OCI-LY3 (cell line): ENCODE measurements around the gene CD151.

Source experiments
- H2AFZ ChIP-seq: fragments of 200-600, 300-600 bp; shearing (Covaris generic); 2 replicates; pipeline ENCODE4 v1.6.0; 2014; ENCODE audit warnings: antibody characterized with exemption, low read depth, low read length
- H3K27ac ChIP-seq: fragments of 200-600, 300-600 bp; sonication (generic); 2 replicates; pipeline ENCODE4 v1.5.1; 2014; ENCODE audit warnings: mild to moderate bottlenecking, low read length, moderate library complexity, mixed read lengths
- H3K27me3 ChIP-seq: fragments of 200-600, 300-600 bp; sonication (generic); 2 replicates; pipeline ENCODE4 v1.6.1; 2014; ENCODE audit warnings: low read depth, low read length, mixed read lengths
- H3K36me3 ChIP-seq: fragments of 200-600, 300-600 bp; sonication (generic); replicated peaks from 2 replicates; pipeline ENCODE3; 2014; ENCODE audit warnings: low read depth, low read length, mixed read lengths
- H3K4me1 ChIP-seq: fragments of 300-600, 200-600 bp; sonication (generic); 2 replicates; pipeline ENCODE4 v1.6.1; 2014; ENCODE audit warnings: low read length, mixed read lengths
- H3K4me2 ChIP-seq: fragments of 200-600, 300-600 bp; sonication (generic); 2 replicates; pipeline ENCODE4 v1.6.1; 2014; ENCODE audit warnings: low read length, mixed read lengths
- H3K4me3 ChIP-seq: fragments of 300-600, 200-600 bp; sonication (generic); 2 replicates; pipeline ENCODE4 v1.5.1; 2014; ENCODE audit warnings: antibody characterized with exemption, mild to moderate bottlenecking, low read length, moderate library complexity
- H3K79me2 ChIP-seq: fragments of 300-600, 200-600 bp; shearing (Covaris generic); 2 replicates; pipeline ENCODE4 v1.6.1; 2014; ENCODE audit warnings: mild to moderate bottlenecking, low read length, mixed read lengths
- H3K9ac ChIP-seq: fragments of 300-600, 200-600 bp; shearing (Covaris generic); 2 replicates; pipeline ENCODE4 v1.6.0; 2014; ENCODE audit warnings: mild to moderate bottlenecking, low read length, moderate library complexity
- H3K9me3 ChIP-seq: fragments of 200-600, 300-600 bp; shearing (Covaris generic); 2 replicates; pipeline ENCODE4 v1.6.1; 2014; ENCODE audit warnings: low read length, mixed read lengths; ENCODE audit not compliant: insufficient read depth
- H4K20me1 ChIP-seq: fragments of 200-600, 300-600 bp; sonication (generic); 2 replicates; pipeline ENCODE4 v1.6.1; 2016; ENCODE audit warnings: low read length, mixed read lengths; ENCODE audit not compliant: insufficient read depth
- CTCF ChIP-seq: fragments of 200-600, 300-600 bp; sonication (generic); IDR thresholded peaks from 2 replicates; pipeline ENCODE4 v1.5.1; 2014; ENCODE audit warnings: antibody characterized with exemption, low read length, low read depth
- EZH2phosphoT487 ChIP-seq: fragments of 200-600 bp; shearing (Covaris generic); IDR thresholded peaks from 2 replicates; pipeline ENCODE4 v1.6.1; 2018; ENCODE audit warnings: antibody characterized with exemption, mixed run types, low read depth

The CD151 gene

GRCh38 chr11:852762-853161, 20.0 kb downstream of the CD151 start:
- Histone ChIP-seq H2AFZ (no peak overlapping the region), H3K27me3 (no peaks in the 10 kb centered on the region), H4K20me1 (no peaks in the 10 kb centered on the region), H3K9me3 (no peaks in the 10 kb centered on the region), H3K4me3 (no peak overlapping the region), H3K4me2 (no peak overlapping the region), H3K4me1 (peaks cover 10% of the 10 kb centered on the region), H3K36me3 (no peaks in the 10 kb centered on the region), H3K27ac (no peak overlapping the region), H3K79me2 (no peaks in the 10 kb centered on the region), H3K9ac (no peak overlapping the region)
- no peak for TF ChIP-seq EZH2phosphoT487
- no peak for TF ChIP-seq CTCF

DNA sequence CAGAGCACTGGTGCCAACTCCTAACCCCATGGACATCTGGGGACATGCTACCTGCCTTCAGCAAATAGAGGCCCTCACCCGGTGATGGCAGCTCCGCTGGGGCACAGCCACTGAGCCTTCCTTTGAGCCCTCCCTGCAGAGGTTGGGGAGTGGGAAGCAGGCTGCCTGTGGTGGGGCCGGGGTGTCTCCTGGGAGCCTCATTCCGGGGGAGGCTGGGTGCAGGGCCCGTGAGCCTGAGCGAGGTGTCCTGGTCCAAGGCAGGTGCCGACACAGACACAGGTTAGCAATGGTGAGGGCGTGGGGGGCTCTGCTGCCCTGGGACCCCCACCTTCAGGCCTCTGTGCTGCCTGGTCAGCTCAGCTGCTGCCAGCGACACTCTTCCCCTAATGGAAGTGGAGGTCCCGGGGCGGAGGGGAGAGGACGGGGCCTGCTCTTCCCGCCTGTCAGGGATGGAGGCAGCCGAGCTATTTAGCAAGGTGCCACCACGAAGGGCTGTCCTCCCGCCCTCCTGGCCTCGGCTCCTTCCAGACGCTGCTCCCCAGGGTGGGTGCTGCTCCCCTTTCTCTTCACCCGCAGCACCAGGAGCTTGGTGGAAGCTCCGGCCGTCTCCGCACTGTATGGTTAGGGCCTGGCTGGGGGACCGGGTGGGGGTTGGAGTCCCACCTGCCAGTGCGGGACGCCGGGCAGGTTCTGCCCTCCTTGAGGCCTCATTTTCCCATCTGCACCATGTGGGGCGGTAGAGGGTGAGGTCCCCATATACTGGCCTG, 21.1 kb downstream of the CD151 start:
- no peaks in the 10 kb centered on the region for H3K36me3 ChIP-seq
- H4K20me1 ChIP-seq, result no peaks in the 10 kb centered on the region
- no peaks in the 10 kb centered on the region for H3K27me3 ChIP-seq
- no peak for TF ChIP-seq CTCF
- TF ChIP-seq EZH2phosphoT487, result no peak
- H3K79me2 ChIP-seq, result no peaks in the 10 kb centered on the region
- no peak overlapping the region for H3K4me3 ChIP-seq
- no peak overlapping the region for H3K27ac ChIP-seq
- no peak overlapping the region for H2AFZ ChIP-seq
- no peak overlapping the region for H3K4me2 ChIP-seq
- peaks cover 5% of the 10 kb centered on the region for H3K4me1 ChIP-seq
- no peak overlapping the region for H3K9ac ChIP-seq
- H3K9me3 ChIP-seq, result no peaks in the 10 kb centered on the region

GRCh38 chr11:854601-855329, 22.0 kb downstream of the CD151 start:
- Histone ChIP-seq H3K79me2 (no peaks in the 10 kb centered on the region), H3K4me3 (no peak overlapping the region), H3K36me3 (no peaks in the 10 kb centered on the region), H3K9ac (no peak overlapping the region), H3K27me3 (no peaks in the 10 kb centered on the region), H4K20me1 (no peaks in the 10 kb centered on the region), H3K9me3 (no peaks in the 10 kb centered on the region), H3K27ac (no peak overlapping the region), H2AFZ (no peak overlapping the region), H3K4me2 (no peak overlapping the region), H3K4me1 (no peaks in the 10 kb centered on the region)
- no peak for TF ChIP-seq EZH2phosphoT487
- no peak for TF ChIP-seq CTCF

DNA sequence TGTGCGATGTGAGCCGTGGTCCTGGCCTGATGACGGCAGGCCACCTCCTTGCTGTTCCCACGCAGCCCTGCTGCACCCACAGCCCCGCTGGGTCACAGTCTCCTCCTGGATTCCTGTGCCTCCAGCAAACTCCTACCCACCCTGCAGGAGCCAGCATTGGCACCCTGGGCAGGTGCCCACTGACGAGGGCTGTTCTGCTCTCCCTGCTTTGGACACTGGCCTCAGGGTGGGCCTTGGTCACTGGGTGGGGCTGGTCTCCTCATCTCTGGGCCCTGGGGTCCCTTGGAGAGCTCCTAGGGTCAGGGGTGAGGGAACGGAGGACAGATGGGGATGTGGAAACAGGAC, 22.6 kb downstream of the CD151 start:
- TF ChIP-seq EZH2phosphoT487 (no peak), CTCF (no peak)
- no peaks in the 10 kb centered on the region for H4K20me1 ChIP-seq
- H3K4me3 ChIP-seq, result no peak overlapping the region
- no peaks in the 10 kb centered on the region for H3K27me3 ChIP-seq
- H3K27ac ChIP-seq, result no peak overlapping the region
- H3K36me3 ChIP-seq, result no peaks in the 10 kb centered on the region
- H3K4me1 ChIP-seq, result no peaks in the 10 kb centered on the region
- H3K9me3 ChIP-seq, result no peaks in the 10 kb centered on the region
- no peak overlapping the region for H3K4me2 ChIP-seq
- no peaks in the 10 kb centered on the region for H3K79me2 ChIP-seq
- no peak overlapping the region for H3K9ac ChIP-seq
- H2AFZ ChIP-seq, result no peak overlapping the region
